K562 (cell line): ENCODE data around the gene ADCY5.

Experiments
- EHMT2 ChIP-seq: fragments of 450-650 bp; IDR thresholded peaks from 2 replicates; pipeline ENCODE4 v1.6.1; 2018; ENCODE audit warnings: antibody characterized with exemption
- TAF9B ChIP-seq: fragments of 450-650 bp; IDR thresholded peaks from 2 replicates; pipeline ENCODE4 v1.6.1; 2018; ENCODE audit warnings: mild to moderate bottlenecking; ENCODE audit not compliant: partially characterized antibody
- TF ChIP-seq, protein P1 (sequence below): sonication (generic); formaldehyde crosslinking; IDR thresholded peaks from 2 replicates; pipeline ENCODE4 v1.5.0; 2020; ENCODE audit warnings: missing genetic modification reagents

DNA sequence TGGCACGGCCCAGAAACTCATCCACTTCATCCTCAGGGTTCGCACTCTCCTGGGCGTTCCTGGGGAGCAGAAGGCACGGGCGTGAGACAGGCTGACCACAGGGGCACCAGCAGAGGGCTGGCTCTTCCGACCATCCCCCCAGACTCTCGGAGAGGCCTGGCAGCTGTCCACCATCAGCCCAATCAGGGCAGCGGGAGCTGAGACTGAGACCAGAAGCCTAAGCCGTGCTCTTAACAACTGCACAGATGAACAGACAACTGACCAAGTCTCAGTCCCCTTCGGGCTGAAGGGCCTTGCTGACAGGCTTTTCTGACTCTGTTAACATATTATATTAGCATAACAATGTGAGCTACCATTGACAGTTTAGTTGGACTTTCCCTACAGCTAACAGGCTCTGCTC lies 129.1 kb downstream of the ADCY5 start:
- TF ChIP-seq TAF9B, result no peak
- no peak for TF ChIP-seq EHMT2
- TF ChIP-seq, protein P1, sequence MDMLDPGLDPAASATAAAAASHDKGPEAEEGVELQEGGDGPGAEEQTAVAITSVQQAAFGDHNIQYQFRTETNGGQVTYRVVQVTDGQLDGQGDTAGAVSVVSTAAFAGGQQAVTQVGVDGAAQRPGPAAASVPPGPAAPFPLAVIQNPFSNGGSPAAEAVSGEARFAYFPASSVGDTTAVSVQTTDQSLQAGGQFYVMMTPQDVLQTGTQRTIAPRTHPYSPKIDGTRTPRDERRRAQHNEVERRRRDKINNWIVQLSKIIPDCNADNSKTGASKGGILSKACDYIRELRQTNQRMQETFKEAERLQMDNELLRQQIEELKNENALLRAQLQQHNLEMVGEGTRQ (CRISPR knock-in tag), result no peak
